Thyroid gland (tissue), 4 donors: ENCODE results near the gene CDH23. TPM values are rescaled to one million over a fixed set of nuclear protein-coding genes. Genes with fewer than 3 reads are reported as not detected.

Experiments used
- DNase-seq, 2 donors: peaks; one replicate each; pipeline ENCODE4 v3.0.0-alpha.2; 2019
- H3K27ac ChIP-seq, 3 donors: fragments of 200-600 bp; sonication (generic); 1 replicate in 2 of 3; 2 replicates in 1 of 3; pipeline ENCODE4 v1.5.1; 2016 to 2019; ENCODE audit warnings: mild to moderate bottlenecking in 1 of 3, moderate library complexity in 1 of 3
- H3K27me3 ChIP-seq: fragments of 200-600 bp; sonication (generic); one replicate; pipeline ENCODE4 v1.5.1; 2019
- H3K36me3 ChIP-seq, 2 donors: fragments of 200-600 bp; sonication (generic); one replicate each; pipeline ENCODE4 v1.5.1; 2016 to 2019
- H3K4me1 ChIP-seq, 2 donors: fragments of 200-600 bp; sonication (generic); one replicate each; pipeline ENCODE4 v1.5.1; 2017 to 2019
- H3K4me3 ChIP-seq, 3 donors: fragments of 200-600 bp; sonication (generic); replicated peaks in 1 of 3; 1 replicate in 2 of 3; 2 replicates in 1 of 3; pipeline ENCODE4 v1.5.1; 2016; ENCODE audit warnings: mild to moderate bottlenecking in 1 of 3
- H3K9me3 ChIP-seq: fragments of 200-600 bp; sonication (generic); one replicate; pipeline ENCODE4 v1.5.1; 2017
- POLR2A ChIP-seq, 2 donors: fragments of 450-650 bp; IDR thresholded peaks; one replicate each; pipeline ENCODE4 v1.6.1; 2017; ENCODE audit warnings: antibody characterized with exemption in 2 of 2, mild to moderate bottlenecking in 2 of 2, moderate library complexity in 1 of 2
- WGBS, 2 donors: methylation state at CpG; one replicate each; pipeline ENCODE4 v1.1.5; 2017; 5-methylcytosine and 5-hydroxymethylcytosine counted together
- intact Hi-C: fragments of 100-400 bp; cut with DNase I; formaldehyde crosslinking; loops from one replicate; pipeline ENCODE4 v1.15.1; 2023
- total RNA-seq, 4 donors: library from RNA; depleted of rRNA; stranded (reverse); fragments of >200 nt; gene quantifications; one replicate each; pipeline ENCODE4 v1.2.3, GENCODE V29; 2016
- TF ChIP-seq, protein P1 (sequence below), 6 experiments: fragments of 200-600 bp in 3 of 6; fragments of 450-650 bp in 3 of 6; sonication (generic) in 3 of 6; IDR thresholded peaks; one replicate each; pipeline ENCODE4 v1.5.1; 2016 to 2019; ENCODE audit warnings: antibody characterized with exemption in 6 of 6, mild to moderate bottlenecking in 2 of 6, inconsistent platforms in 1 of 6, moderate library complexity in 1 of 6

CDH23 gene
- total RNA-seq, 4 donors from 2014 or later: 3.0 to 4.2 (median 3.9) TPM

DNA sequence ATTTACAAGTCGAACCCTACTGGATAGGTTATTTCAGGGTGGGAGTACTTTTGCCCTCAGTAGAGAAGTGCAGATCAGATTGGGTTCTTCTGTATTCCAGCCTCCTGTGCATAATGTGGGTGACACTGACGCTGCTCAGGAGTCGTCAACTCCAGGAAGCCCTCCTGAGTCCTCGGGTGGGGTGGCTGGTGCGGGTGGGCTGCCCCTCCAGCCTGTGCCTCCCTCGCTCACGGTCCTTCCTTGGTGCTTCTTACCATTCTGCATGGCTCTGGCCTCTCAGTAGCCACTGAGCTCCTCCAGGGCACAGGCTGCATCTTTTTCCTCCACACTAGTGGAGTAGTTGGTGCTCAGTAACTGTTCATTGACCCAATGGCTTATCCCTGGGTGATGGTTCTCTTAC lies 4.3 kb downstream of the CDH23 start:
- peaks cover 11 to 14% of the 10 kb centered on the region in 2 donors for H3K4me1 ChIP-seq
- H3K36me3 ChIP-seq: no peaks in the 10 kb centered on the region
- H3K27ac ChIP-seq: no peak overlapping the region
- peaks cover 15% of the 10 kb centered on the region for H3K27me3 ChIP-seq
- DNase-seq: no peak
- 92 to 94% methylated on average over 7 of the region's 7 CpGs for WGBS, 2 donors
- intact Hi-C loops: no loop called here
- H3K4me3 ChIP-seq: no peak overlapping the region
- H3K9me3 ChIP-seq: no peaks in the 10 kb centered on the region
- TF ChIP-seq POLR2A (IDR thresholded peaks at IDR 0.05): no peak
- TF ChIP-seq, protein P1, sequence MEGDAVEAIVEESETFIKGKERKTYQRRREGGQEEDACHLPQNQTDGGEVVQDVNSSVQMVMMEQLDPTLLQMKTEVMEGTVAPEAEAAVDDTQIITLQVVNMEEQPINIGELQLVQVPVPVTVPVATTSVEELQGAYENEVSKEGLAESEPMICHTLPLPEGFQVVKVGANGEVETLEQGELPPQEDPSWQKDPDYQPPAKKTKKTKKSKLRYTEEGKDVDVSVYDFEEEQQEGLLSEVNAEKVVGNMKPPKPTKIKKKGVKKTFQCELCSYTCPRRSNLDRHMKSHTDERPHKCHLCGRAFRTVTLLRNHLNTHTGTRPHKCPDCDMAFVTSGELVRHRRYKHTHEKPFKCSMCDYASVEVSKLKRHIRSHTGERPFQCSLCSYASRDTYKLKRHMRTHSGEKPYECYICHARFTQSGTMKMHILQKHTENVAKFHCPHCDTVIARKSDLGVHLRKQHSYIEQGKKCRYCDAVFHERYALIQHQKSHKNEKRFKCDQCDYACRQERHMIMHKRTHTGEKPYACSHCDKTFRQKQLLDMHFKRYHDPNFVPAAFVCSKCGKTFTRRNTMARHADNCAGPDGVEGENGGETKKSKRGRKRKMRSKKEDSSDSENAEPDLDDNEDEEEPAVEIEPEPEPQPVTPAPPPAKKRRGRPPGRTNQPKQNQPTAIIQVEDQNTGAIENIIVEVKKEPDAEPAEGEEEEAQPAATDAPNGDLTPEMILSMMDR (IDR thresholded peaks at IDR 0.05): no peak

DNA sequence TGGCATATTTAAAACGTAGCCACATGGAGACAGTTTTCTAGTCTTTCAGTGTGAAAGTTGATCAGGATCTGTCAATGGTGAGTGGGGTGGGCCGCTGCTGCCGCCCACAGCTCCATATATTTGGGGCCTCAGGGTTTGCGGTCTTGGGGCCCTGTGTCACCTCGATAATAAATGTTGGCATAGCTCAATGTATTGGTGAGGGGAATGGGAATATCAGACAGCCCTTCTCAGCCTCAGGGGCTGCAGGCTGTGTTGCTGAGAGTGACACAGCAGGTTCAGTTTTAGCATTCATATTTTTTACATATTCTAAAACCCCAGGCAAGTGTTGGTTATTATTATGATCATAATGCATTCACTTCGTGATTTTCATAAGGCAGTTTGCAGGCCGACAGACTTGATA lies 5.3 kb downstream of the CDH23 start:
- Histone ChIP-seq H3K27me3 (peaks cover 15% of the 10 kb centered on the region), H3K4me3 (no peak overlapping the region), H3K27ac (no peak overlapping the region), H3K4me1 (peaks cover 11 to 12% of the 10 kb centered on the region in 2 donors), H3K9me3 (no peaks in the 10 kb centered on the region), H3K36me3 (no peaks in the 10 kb centered on the region)
- TF ChIP-seq, protein P1 (IDR thresholded peaks at IDR 0.05): no peak
- no peak for TF ChIP-seq POLR2A (IDR thresholded peaks at IDR 0.05)
- intact Hi-C loops: no loop called here
- no peak for DNase-seq
- 94 to 98% methylated on average over 7 of the region's 7 CpGs for WGBS, 2 donors

- H3K9me3 ChIP-seq: no peaks in the 10 kb centered on the region
- H3K4me3 ChIP-seq: no peak overlapping the region
- H3K36me3 ChIP-seq: no peaks in the 10 kb centered on the region
- no peak for DNase-seq
- no peak overlapping the region for H3K27ac ChIP-seq
- H3K27me3 ChIP-seq: peaks cover under 1% of the 10 kb centered on the region
- WGBS, 2 donors: 75 to 78% methylated on average over 13 of the region's 13 CpGs
- intact Hi-C loops: no loop called here
- no peaks in the 10 kb centered on the region for H3K4me1 ChIP-seq
- TF ChIP-seq, protein P1 (IDR thresholded peaks at IDR 0.05): no peak
Measured at GRCh38 chr10:71404503-71405295, 8.0 kb downstream of the CDH23 start.

DNA sequence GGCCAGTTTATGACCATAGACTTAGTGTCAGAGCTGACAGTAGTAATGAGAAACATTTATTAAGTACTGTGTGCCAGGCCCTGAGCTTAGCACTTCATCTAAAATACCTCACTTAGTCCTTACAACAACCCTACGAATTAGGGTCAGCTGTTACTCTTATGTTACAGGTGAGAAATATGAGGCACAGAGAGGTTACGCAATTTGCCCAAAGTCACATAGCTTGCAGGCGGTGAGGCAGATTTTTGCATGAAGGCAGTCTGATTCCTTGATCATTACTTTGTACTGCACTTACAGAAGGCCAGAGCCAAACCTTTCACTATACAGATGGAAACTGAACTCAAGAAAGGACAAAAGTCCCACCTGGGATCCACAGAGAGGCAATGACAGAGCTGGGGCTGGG lies 10.2 kb downstream of the CDH23 start:
- no peak for TF ChIP-seq POLR2A (IDR thresholded peaks at IDR 0.05)
- DNase-seq: no peak
- no peak overlapping the region for H3K27ac ChIP-seq
- H3K4me1 ChIP-seq: no peaks in the 10 kb centered on the region
- H3K4me3 ChIP-seq: no peak overlapping the region
- WGBS, 2 donors: 95 to 96% methylated on average over 3 of the region's 3 CpGs
- no peaks in the 10 kb centered on the region for H3K36me3 ChIP-seq
- intact Hi-C loops: no loop called here
- H3K27me3 ChIP-seq: no peaks in the 10 kb centered on the region
- H3K9me3 ChIP-seq: no peaks in the 10 kb centered on the region

DNA sequence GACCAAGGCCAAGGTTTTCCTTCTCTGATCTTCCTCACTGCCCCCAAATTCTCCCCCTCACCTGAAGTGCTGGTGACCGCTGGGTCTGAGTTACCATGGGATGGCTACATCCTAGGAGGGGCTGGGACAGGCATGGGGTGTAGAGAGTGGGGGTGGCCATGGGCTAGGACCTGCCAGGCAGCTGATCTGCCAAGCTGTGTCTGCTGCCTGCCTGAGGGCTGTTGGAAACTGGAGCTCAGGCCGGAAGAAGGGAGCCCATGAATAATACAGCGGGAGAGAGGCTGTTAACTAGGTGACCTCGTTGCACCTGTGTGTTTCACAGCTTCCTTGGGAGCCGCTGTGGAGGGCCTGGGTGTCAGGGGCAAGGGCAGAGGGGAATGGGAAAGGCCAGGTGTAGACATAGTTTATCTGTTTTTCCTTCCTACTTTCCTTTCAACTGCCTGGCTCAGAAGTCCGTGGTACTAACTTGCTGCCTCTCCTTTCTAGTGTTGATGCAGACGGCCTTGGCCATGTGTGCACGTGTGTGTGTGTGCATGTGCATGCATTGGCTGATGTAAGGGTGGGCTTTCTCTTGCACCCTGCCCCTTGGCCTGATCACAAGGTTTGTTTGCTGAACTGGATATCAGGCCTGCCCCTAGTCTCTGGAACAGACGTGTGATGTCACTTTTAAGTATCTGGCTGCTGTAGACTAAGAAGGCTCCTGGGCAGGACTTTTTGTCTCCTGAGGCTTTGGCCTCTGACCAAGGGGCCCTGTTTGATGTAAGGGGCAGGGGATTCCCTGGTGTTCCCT lies 11.9 kb downstream of the CDH23 start:
- no peaks in the 10 kb centered on the region for H3K9me3 ChIP-seq
- no peaks in the 10 kb centered on the region for H3K4me1 ChIP-seq
- no peak for TF ChIP-seq POLR2A (IDR thresholded peaks at IDR 0.05)
- TF ChIP-seq, protein P1 (IDR thresholded peaks at IDR 0.05): no peak
- H3K27ac ChIP-seq: no peak overlapping the region
- H3K27me3 ChIP-seq: no peaks in the 10 kb centered on the region
- intact Hi-C loops: no loop called here
- DNase-seq: no peak
- H3K4me3 ChIP-seq: no peak overlapping the region
- H3K36me3 ChIP-seq: no peaks in the 10 kb centered on the region
- WGBS, 2 donors: 85 to 87% methylated on average over 9 of the region's 9 CpGs
